CD14-positive monocyte (primary cell): Measurements from ENCODE around the gene GMPR. TPM values are rescaled to one million over a fixed set of nuclear protein-coding genes. Genes with fewer than 3 reads are reported as not detected.

ENCODE experiments used
- DNase-seq, 3 donors: peaks; one replicate each; pipeline ENCODE4 v3.0.0-alpha.2; 2011 to 2022
- H2AFZ ChIP-seq: 2 replicates; pipeline ENCODE4 v1.6.0; 2012; ENCODE audit warnings: mild to moderate bottlenecking, low read depth, low read length, inconsistent platforms; ENCODE audit not compliant: insufficient read depth, poor library complexity, severe bottlenecking
- H3K27ac ChIP-seq, 2 donors: 1 replicate in 1 of 2; 2 replicates in 1 of 2; pipeline ENCODE4 v1.5.1; 2012 to 2013; ENCODE audit warnings: low read length in 2 of 2, control low read depth in 1 of 2, inconsistent platforms in 1 of 2, low read depth in 1 of 2, mild to moderate bottlenecking in 1 of 2
- H3K27me3 ChIP-seq, 2 donors: one replicate each; pipeline versions ENCODE4 v1.6.0 to v1.6.1; 2011 to 2013; ENCODE audit warnings: low read length in 2 of 2; ENCODE audit not compliant: control insufficient read depth in 2 of 2, insufficient read depth in 2 of 2
- H3K36me3 ChIP-seq, 2 donors: replicated peaks in 1 of 2; 1 replicate in 1 of 2; 2 replicates in 1 of 2; pipeline versions ENCODE4 v1.5.1 to v1.6.1; 2012 to 2013; ENCODE audit warnings: low read length in 2 of 2, control low read depth in 1 of 2, inconsistent platforms in 1 of 2, mild to moderate bottlenecking in 1 of 2; ENCODE audit not compliant: insufficient read depth in 2 of 2, control insufficient read depth in 1 of 2
- H3K4me1 ChIP-seq, 2 donors: 1 replicate in 1 of 2; 2 replicates in 1 of 2; pipeline versions ENCODE4 v1.5.1 to v1.6.1; 2012 to 2013; ENCODE audit warnings: low read length in 2 of 2, control low read depth in 1 of 2, inconsistent platforms in 1 of 2, mild to moderate bottlenecking in 1 of 2, moderate library complexity in 1 of 2; ENCODE audit not compliant: insufficient read depth in 2 of 2, control insufficient read depth in 1 of 2
- H3K4me2 ChIP-seq: replicated peaks from 2 replicates; pipeline ENCODE3; 2012; ENCODE audit warnings: low read length, moderate library complexity, mild to moderate bottlenecking; ENCODE audit not compliant: poor library complexity, severe bottlenecking; ENCODE audit errors: extremely low read depth
- H3K4me3 ChIP-seq, 3 experiments: fragments of 200-600 bp in 1 of 3; sonication (generic) in 1 of 3; replicated peaks in 1 of 3; 1 replicate in 2 of 3; 2 replicates in 1 of 3; pipeline ENCODE4 v1.5.1; 2011 to 2013; ENCODE audit warnings: low read length in 3 of 3, mild to moderate bottlenecking in 3 of 3, control low read depth in 2 of 3, low read depth in 2 of 3, inconsistent platforms in 1 of 3, moderate library complexity in 1 of 3
- H3K79me2 ChIP-seq: 2 replicates; pipeline ENCODE4 v1.6.0; 2012; ENCODE audit warnings: mild to moderate bottlenecking, control low read depth, inconsistent platforms, low read length, moderate library complexity; ENCODE audit not compliant: insufficient read depth
- H3K9ac ChIP-seq: 2 replicates; pipeline ENCODE4 v1.6.0; 2017; ENCODE audit warnings: low read length, mild to moderate bottlenecking; ENCODE audit not compliant: insufficient read depth, poor library complexity, severe bottlenecking
- H3K9me3 ChIP-seq, 2 donors: replicated peaks in 1 of 2; 1 replicate in 1 of 2; 2 replicates in 1 of 2; pipeline versions ENCODE4 v1.5.1 to v1.6.1; 2012 to 2013; ENCODE audit warnings: low read length in 2 of 2, control low read depth in 1 of 2; ENCODE audit not compliant: control insufficient read depth in 1 of 2, insufficient read depth in 1 of 2
- H4K20me1 ChIP-seq: 2 replicates; pipeline ENCODE4 v1.6.0; 2012; ENCODE audit warnings: mild to moderate bottlenecking, low read length, control low read depth, moderate library complexity; ENCODE audit not compliant: insufficient read depth
- H3K27ac Mint-ChIP-seq, 7 donors: one replicate each; pipeline ENCODE4 v1.8.0; 2020; ENCODE audit warnings: mild to moderate bottlenecking in 7 of 7, mixed read lengths in 7 of 7, moderate library complexity in 6 of 7, inconsistent platforms in 2 of 7
- H3K27me3 Mint-ChIP-seq, 3 donors: one replicate each; pipeline ENCODE4 v1.8.0; 2021 to 2022; ENCODE audit warnings: low read depth in 3 of 3, mild to moderate bottlenecking in 3 of 3, mixed read lengths in 3 of 3, moderate library complexity in 3 of 3, inconsistent platforms in 1 of 3
- H3K36me3 Mint-ChIP-seq, 2 donors: one replicate each; pipeline ENCODE4 v1.8.0; 2020; ENCODE audit warnings: mixed read lengths in 2 of 2, inconsistent platforms in 1 of 2, mild to moderate bottlenecking in 1 of 2
- H3K4me1 Mint-ChIP-seq: one replicate; pipeline ENCODE4 v1.8.0; 2020; ENCODE audit warnings: mild to moderate bottlenecking, mixed read lengths
- H3K4me3 Mint-ChIP-seq, 2 donors: one replicate each; pipeline ENCODE4 v1.8.0; 2020; ENCODE audit warnings: mild to moderate bottlenecking in 2 of 2, mixed read lengths in 2 of 2, moderate library complexity in 1 of 2
- H3K9me3 Mint-ChIP-seq, 7 donors: one replicate each; pipeline ENCODE4 v1.8.0; 2020 to 2022; ENCODE audit warnings: mixed read lengths in 7 of 7, mild to moderate bottlenecking in 6 of 7, moderate library complexity in 6 of 7, inconsistent platforms in 2 of 7
- CTCF ChIP-seq: fragments of 200-600 bp; IDR thresholded peaks from one replicate; pipeline ENCODE4 v1.8.0; 2022; ENCODE audit warnings: antibody characterized with exemption, mild to moderate bottlenecking
- WGBS: methylation state at CpG from one replicate; pipeline ENCODE4 v1.1.5; 2013; ENCODE audit warnings: missing lambda C conversion rate; ENCODE audit not compliant: insufficient coverage; 5-methylcytosine and 5-hydroxymethylcytosine counted together
- intact Hi-C, 2 donors: fragments of 100-400 bp; cut with micrococcal nuclease; formaldehyde crosslinking; loops; one replicate each; pipeline versions ENCODE4 v1.15.0 to v1.15.1; 2023
- polyA plus RNA-seq, 3 donors: library from polyadenylated mRNA; depleted of rRNA in 1 of 3; unstranded in 2 of 3; stranded (reverse) in 1 of 3; fragments of 300-500 nt in 2 of 3; fragments of >200 nt in 1 of 3; fragmentation: Illumina TruSeq in 2 of 3; gene quantifications; 1 replicate in 2 of 3; 2 replicates in 1 of 3; pipeline ENCODE4 v1.2.3, GENCODE V29; 2012 to 2021

Gene GMPR
- polyA plus RNA-seq, 3 donors: 1.9 to 3.8 (median 3.2) TPM

- no peak overlapping the region for H3K4me3 ChIP-seq
- Mint-ChIP-seq H3K27ac (no peak overlapping the region), H3K4me3 (no peak overlapping the region), H3K36me3 (peaks cover 27 to 29% of the 10 kb centered on the region in 2 donors), H3K27me3 (peaks cover 0 to 3% (median 2%) of the 10 kb centered on the region in 3 donors), H3K4me1 (peaks cover 6% of the 10 kb centered on the region), H3K9me3 (no peaks in the 10 kb centered on the region)
- intact Hi-C loops: no loop called here
- H3K4me1 ChIP-seq: no peaks in the 10 kb centered on the region
- H4K20me1 ChIP-seq: peaks cover 24% of the 10 kb centered on the region
- no peak overlapping the region for H3K9ac ChIP-seq
- H3K79me2 ChIP-seq: no peaks in the 10 kb centered on the region
- H3K9me3 ChIP-seq: no peaks in the 10 kb centered on the region
- no peak overlapping the region for H3K4me2 ChIP-seq
- H3K36me3 ChIP-seq: peaks cover 0 to 20% of the 10 kb centered on the region in 2 donors
- H3K27ac ChIP-seq: no peak overlapping the region
- no peak overlapping the region for H2AFZ ChIP-seq
- H3K27me3 ChIP-seq: no peaks in the 10 kb centered on the region
- no CpG with 5 or more reads among the region's 4 CpGs for WGBS
- no peak for DNase-seq
- no peak for TF ChIP-seq CTCF
Measured at GRCh38 chr6:16314296-16314695, 75.9 kb downstream of the GMPR start.

GRCh38 chr6:16316741-16317251 is 78.4 kb downstream of the GMPR start:
- peak; percentile 96 for TF ChIP-seq CTCF
- 100% methylated on average over 2 of the region's 7 CpGs for WGBS
- H3K9me3 Mint-ChIP-seq: no peaks in the 10 kb centered on the region

More at GRCh38 chr6:16316741-16317251, 78.4 kb downstream of the GMPR start:
- Histone ChIP-seq H3K36me3 (peaks cover 0 to 16% of the 10 kb centered on the region in 2 donors), H3K4me3 (no peak overlapping the region), H3K9me3 (no peaks in the 10 kb centered on the region), H3K4me1 (peaks cover 18 to 20% of the 10 kb centered on the region in 2 donors), H3K4me2 (no peak overlapping the region), H3K27me3 (no peaks in the 10 kb centered on the region), H3K9ac (no peak overlapping the region), H4K20me1 (peaks cover 38% of the 10 kb centered on the region), H2AFZ (no peak overlapping the region), H3K79me2 (no peaks in the 10 kb centered on the region), H3K27ac (no peak overlapping the region)
- peaks cover 25 to 30% of the 10 kb centered on the region in 2 donors for H3K36me3 Mint-ChIP-seq
- DNase-seq: peak in 2 of 3 donors; percentile 34 to 45
- peaks cover 27% of the 10 kb centered on the region for H3K4me1 Mint-ChIP-seq
- H3K27ac Mint-ChIP-seq: no peak overlapping the region
- no peak overlapping the region for H3K4me3 Mint-ChIP-seq
- intact Hi-C loops: no loop called here
- peaks cover 0 to 3% (median 3%) of the 10 kb centered on the region in 3 donors for H3K27me3 Mint-ChIP-seq
